Prostate gland (tissue), 2 donors: ENCODE data around the gene UMODL1.

Experiments
- CTCF ChIP-seq, 4 experiments: fragments of 200-600 bp in 2 of 4; fragments of 450-650 bp in 2 of 4; sonication (generic) in 2 of 4; IDR thresholded peaks; 1 replicate in 3 of 4; 2 replicates in 1 of 4; pipeline ENCODE4 v1.5.1; 2016 to 2019; ENCODE audit warnings: antibody characterized with exemption in 4 of 4, mild to moderate bottlenecking in 2 of 4, moderate library complexity in 2 of 4
- POLR2AphosphoS5 ChIP-seq: sonication (generic); formaldehyde crosslinking; IDR thresholded peaks from one replicate; pipeline ENCODE4 v1.6.1; 2017; ENCODE audit warnings: antibody characterized with exemption

DNA sequence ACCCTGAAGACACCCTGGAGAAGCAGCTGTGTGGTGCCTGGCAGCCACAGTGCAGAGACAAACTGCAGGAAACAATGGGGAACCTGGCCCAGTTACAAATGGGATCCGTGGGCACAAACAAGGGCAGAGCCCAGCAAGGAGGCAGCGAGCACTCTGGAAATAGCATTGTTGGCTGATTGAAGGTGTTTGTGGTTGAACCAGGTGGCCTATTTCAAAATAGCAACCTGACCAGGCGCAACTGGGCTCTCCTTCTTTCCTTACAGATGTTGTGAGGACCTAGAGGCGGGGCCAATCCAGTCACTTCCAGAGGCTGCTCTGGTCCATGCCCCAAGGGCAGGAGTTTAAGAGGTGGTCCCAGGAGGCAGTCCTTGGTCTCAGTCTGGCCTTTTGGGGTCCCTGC is 39.3 kb upstream of the UMODL1 start:
- TF ChIP-seq CTCF (IDR thresholded peaks at IDR 0.05) (no peak), POLR2AphosphoS5 (no peak)
